Measurements from ENCODE around the gene SERPINE3.

Gene SERPINE3

GRCh38 chr13:51342706-51343105 lies 3.2 kb downstream of the SERPINE3 start:
- Histone ChIP-seq H3K27me3 (ENCODE audit: control insufficient read depth, insufficient read depth, low read length) (no peaks in the 10 kb centered on the region), H3K4me1 (ENCODE audit: control insufficient read depth, insufficient read depth, low read length) (peaks cover 9% of the 10 kb centered on the region), H3K9me3 (ENCODE audit: control insufficient read depth, insufficient read depth, low read depth, low read length) (no peaks in the 10 kb centered on the region), H3K9ac (ENCODE audit: low read length) (no peak overlapping the region), H3K4me3 (ENCODE audit: low read depth, low read length) (no peak overlapping the region), H3K36me3 (ENCODE audit: control insufficient read depth, insufficient read depth, low read length) (no peaks in the 10 kb centered on the region), H3K27ac (ENCODE audit: low read depth, low read length) (no peak overlapping the region)

GRCh38 chr13:51343475-51343874 lies 4.0 kb downstream of the SERPINE3 start:
- Histone ChIP-seq H3K27ac (ENCODE audit: low read depth, low read length) (no peak overlapping the region), H3K27me3 (ENCODE audit: control insufficient read depth, insufficient read depth, low read length) (no peaks in the 10 kb centered on the region), H3K36me3 (ENCODE audit: control insufficient read depth, insufficient read depth, low read length) (no peaks in the 10 kb centered on the region), H3K4me3 (ENCODE audit: low read depth, low read length) (no peak overlapping the region), H3K9ac (ENCODE audit: low read length) (no peak overlapping the region), H3K4me1 (ENCODE audit: control insufficient read depth, insufficient read depth, low read length) (peaks cover 9% of the 10 kb centered on the region), H3K9me3 (ENCODE audit: control insufficient read depth, insufficient read depth, low read depth, low read length) (no peaks in the 10 kb centered on the region)

DNA sequence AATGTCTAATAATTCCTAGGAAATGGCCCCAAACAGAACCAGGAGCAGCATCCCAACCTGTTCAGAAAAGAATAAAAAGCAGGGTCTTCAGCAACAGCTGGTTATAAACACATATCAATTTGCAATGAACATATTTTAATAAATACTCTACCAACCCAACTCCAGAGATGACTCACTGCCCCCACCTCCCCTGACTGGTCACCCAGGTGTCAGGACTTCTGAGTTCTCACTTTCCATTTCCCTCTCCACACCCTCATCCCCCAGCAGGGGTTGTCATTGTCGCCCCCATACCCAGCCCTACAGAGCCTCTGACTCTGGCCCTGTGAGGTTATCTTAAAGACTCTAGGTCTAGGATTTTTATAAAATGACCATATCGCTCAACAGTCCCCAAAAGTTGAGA lies 6.9 kb downstream of the SERPINE3 start:
- Histone ChIP-seq H3K27ac (ENCODE audit: low read depth, low read length) (no peak overlapping the region), H3K36me3 (ENCODE audit: control insufficient read depth, insufficient read depth, low read length) (no peaks in the 10 kb centered on the region), H3K9me3 (ENCODE audit: control insufficient read depth, insufficient read depth, low read depth, low read length) (no peaks in the 10 kb centered on the region), H3K4me1 (ENCODE audit: control insufficient read depth, insufficient read depth, low read length) (peaks cover 12% of the 10 kb centered on the region), H3K27me3 (ENCODE audit: control insufficient read depth, insufficient read depth, low read length) (no peaks in the 10 kb centered on the region), H3K4me3 (ENCODE audit: low read depth, low read length) (no peak overlapping the region), H3K9ac (ENCODE audit: low read length) (no peak overlapping the region)

GRCh38 chr13:51347099-51347498 lies 7.6 kb downstream of the SERPINE3 start:
- Histone ChIP-seq H3K9ac (ENCODE audit: low read length) (no peak overlapping the region), H3K9me3 (ENCODE audit: control insufficient read depth, insufficient read depth, low read depth, low read length) (no peaks in the 10 kb centered on the region), H3K36me3 (ENCODE audit: control insufficient read depth, insufficient read depth, low read length) (no peaks in the 10 kb centered on the region), H3K27me3 (ENCODE audit: control insufficient read depth, insufficient read depth, low read length) (no peaks in the 10 kb centered on the region), H3K4me3 (ENCODE audit: low read depth, low read length) (no peak overlapping the region), H3K27ac (ENCODE audit: low read depth, low read length) (no peak overlapping the region), H3K4me1 (ENCODE audit: control insufficient read depth, insufficient read depth, low read length) (peaks cover 12% of the 10 kb centered on the region)

- H3K9ac ChIP-seq (ENCODE audit: low read length), result no peak overlapping the region
- no peak overlapping the region for H3K4me3 ChIP-seq (ENCODE audit: low read depth, low read length)
- no peaks in the 10 kb centered on the region for H3K36me3 ChIP-seq (ENCODE audit: control insufficient read depth, insufficient read depth, low read length)
- no peaks in the 10 kb centered on the region for H3K9me3 ChIP-seq (ENCODE audit: control insufficient read depth, insufficient read depth, low read depth, low read length)
- H3K27me3 ChIP-seq (ENCODE audit: control insufficient read depth, insufficient read depth, low read length), result no peaks in the 10 kb centered on the region
- H3K27ac ChIP-seq (ENCODE audit: low read depth, low read length), result no peak overlapping the region
- H3K4me1 ChIP-seq (ENCODE audit: control insufficient read depth, insufficient read depth, low read length), result peaks cover 14% of the 10 kb centered on the region
These were observed 8.8 kb downstream of the SERPINE3 start for GRCh38 chr13:51348069-51348967.

DNA sequence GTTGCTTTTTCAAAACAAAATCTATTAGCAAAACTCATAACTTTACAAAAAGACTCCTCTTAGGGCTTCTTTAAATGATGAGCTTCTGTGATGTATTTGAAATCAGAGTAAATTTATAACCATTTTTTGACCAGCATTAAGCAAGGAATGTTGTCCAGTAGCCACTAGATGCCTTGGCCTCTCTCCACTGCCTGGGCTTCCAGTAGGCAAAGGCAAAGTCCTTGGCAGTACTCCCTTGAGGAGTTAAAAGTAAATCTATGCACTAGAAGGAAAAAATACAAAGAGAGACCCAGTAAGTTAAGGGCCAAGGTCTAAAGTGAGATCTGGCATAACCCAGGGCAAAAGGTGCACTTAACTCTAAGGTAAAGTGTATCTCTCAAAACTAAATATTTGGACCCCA lies 9.5 kb downstream of the SERPINE3 start:
- no peaks in the 10 kb centered on the region for H3K9me3 ChIP-seq (ENCODE audit: control insufficient read depth, insufficient read depth, low read depth, low read length)
- no peak overlapping the region for H3K9ac ChIP-seq (ENCODE audit: low read length)
- H3K27ac ChIP-seq (ENCODE audit: low read depth, low read length), result no peak overlapping the region
- no peak overlapping the region for H3K4me3 ChIP-seq (ENCODE audit: low read depth, low read length)
- peaks cover 16% of the 10 kb centered on the region for H3K4me1 ChIP-seq (ENCODE audit: control insufficient read depth, insufficient read depth, low read length)
- no peaks in the 10 kb centered on the region for H3K27me3 ChIP-seq (ENCODE audit: control insufficient read depth, insufficient read depth, low read length)
- no peaks in the 10 kb centered on the region for H3K36me3 ChIP-seq (ENCODE audit: control insufficient read depth, insufficient read depth, low read length)

DNA sequence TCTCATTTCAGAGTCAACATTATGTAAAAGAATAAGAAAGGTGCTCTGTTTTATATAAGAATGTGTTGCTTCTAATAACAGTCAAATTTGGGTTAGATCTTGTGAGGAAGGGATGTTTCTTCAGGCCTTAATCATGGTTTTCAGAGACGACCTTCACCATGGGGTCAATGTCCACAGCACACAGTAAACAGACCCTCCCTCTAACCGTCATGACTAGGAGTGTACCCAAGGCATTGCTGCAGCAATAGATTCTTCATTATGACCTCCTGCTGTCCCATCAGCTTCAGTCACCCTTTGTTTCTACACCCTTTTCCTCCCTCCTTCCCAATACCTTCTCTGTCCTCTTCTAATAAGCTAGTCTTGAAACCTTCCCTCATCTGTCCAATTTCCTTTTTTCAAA lies 15.7 kb downstream of the SERPINE3 start:
- no peak overlapping the region for H3K27ac ChIP-seq (ENCODE audit: low read depth, low read length)
- H3K9ac ChIP-seq (ENCODE audit: low read length), result no peak overlapping the region
- no peaks in the 10 kb centered on the region for H3K27me3 ChIP-seq (ENCODE audit: control insufficient read depth, insufficient read depth, low read length)
- no peak overlapping the region for H3K4me3 ChIP-seq (ENCODE audit: low read depth, low read length)
- H3K9me3 ChIP-seq (ENCODE audit: control insufficient read depth, insufficient read depth, low read depth, low read length), result no peaks in the 10 kb centered on the region
- peaks cover 4% of the 10 kb centered on the region; the same call in 1 of the 2 replicates for H3K4me1 ChIP-seq (ENCODE audit: control insufficient read depth, insufficient read depth, low read length)
- H3K36me3 ChIP-seq (ENCODE audit: control insufficient read depth, insufficient read depth, low read length), result no peaks in the 10 kb centered on the region

- H3K27ac ChIP-seq (ENCODE audit: low read depth, low read length), result no peak overlapping the region
- no peaks in the 10 kb centered on the region for H3K27me3 ChIP-seq (ENCODE audit: control insufficient read depth, insufficient read depth, low read length)
- peaks cover 5% of the 10 kb centered on the region for H3K36me3 ChIP-seq (ENCODE audit: control insufficient read depth, insufficient read depth, low read length)
These were observed 18.6 kb downstream of the SERPINE3 start for GRCh38 chr13:51357928-51358595.

GRCh38 chr13:51359352-51359751 lies 19.9 kb downstream of the SERPINE3 start:
- peaks cover 13% of the 10 kb centered on the region for H3K36me3 ChIP-seq (ENCODE audit: control insufficient read depth, insufficient read depth, low read length)
- H3K4me3 ChIP-seq (ENCODE audit: low read depth, low read length), result no peak overlapping the region
- no peaks in the 10 kb centered on the region for H3K4me1 ChIP-seq (ENCODE audit: control insufficient read depth, insufficient read depth, low read length)
- no peaks in the 10 kb centered on the region for H3K9me3 ChIP-seq (ENCODE audit: control insufficient read depth, insufficient read depth, low read depth, low read length)
- no peaks in the 10 kb centered on the region for H3K27me3 ChIP-seq (ENCODE audit: control insufficient read depth, insufficient read depth, low read length)
- H3K9ac ChIP-seq (ENCODE audit: low read length), result no peak overlapping the region
- H3K27ac ChIP-seq (ENCODE audit: low read depth, low read length), result no peak overlapping the region

More at GRCh38 chr13:51357928-51358595, 18.6 kb downstream of the SERPINE3 start:
- Histone ChIP-seq H3K4me3 (ENCODE audit: low read depth, low read length) (no peak overlapping the region), H3K4me1 (ENCODE audit: control insufficient read depth, insufficient read depth, low read length) (peaks cover 4% of the 10 kb centered on the region; the same call in 1 of the 2 replicates), H3K9ac (ENCODE audit: low read length) (no peak overlapping the region), H3K9me3 (ENCODE audit: control insufficient read depth, insufficient read depth, low read depth, low read length) (no peaks in the 10 kb centered on the region)

DNA sequence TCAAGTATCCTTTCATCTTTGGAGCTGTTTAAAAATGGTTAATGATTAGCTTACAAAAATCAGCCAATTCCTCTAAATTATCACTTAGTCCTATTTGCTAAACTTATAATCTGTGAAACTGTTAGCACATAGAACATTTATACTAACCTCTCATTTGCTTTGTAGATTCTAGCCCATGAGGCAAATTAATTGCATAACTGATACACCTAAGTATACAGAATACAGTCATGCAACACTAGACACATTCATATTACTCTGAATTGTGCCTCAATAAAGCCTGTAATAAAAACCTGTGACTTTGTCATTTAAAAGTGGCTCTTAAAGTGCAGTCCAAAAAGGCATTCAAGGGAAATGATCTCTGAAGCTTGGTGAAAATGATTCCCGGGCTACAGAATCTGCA lies 21.0 kb downstream of the SERPINE3 start:
- Histone ChIP-seq H3K9ac (ENCODE audit: low read length) (no peak overlapping the region), H3K36me3 (ENCODE audit: control insufficient read depth, insufficient read depth, low read length) (peaks cover 24% of the 10 kb centered on the region), H3K27me3 (ENCODE audit: control insufficient read depth, insufficient read depth, low read length) (no peaks in the 10 kb centered on the region), H3K9me3 (ENCODE audit: control insufficient read depth, insufficient read depth, low read depth, low read length) (no peaks in the 10 kb centered on the region), H3K27ac (ENCODE audit: low read depth, low read length) (no peak overlapping the region), H3K4me1 (ENCODE audit: control insufficient read depth, insufficient read depth, low read length) (no peaks in the 10 kb centered on the region), H3K4me3 (ENCODE audit: low read depth, low read length) (no peak overlapping the region)

DNA sequence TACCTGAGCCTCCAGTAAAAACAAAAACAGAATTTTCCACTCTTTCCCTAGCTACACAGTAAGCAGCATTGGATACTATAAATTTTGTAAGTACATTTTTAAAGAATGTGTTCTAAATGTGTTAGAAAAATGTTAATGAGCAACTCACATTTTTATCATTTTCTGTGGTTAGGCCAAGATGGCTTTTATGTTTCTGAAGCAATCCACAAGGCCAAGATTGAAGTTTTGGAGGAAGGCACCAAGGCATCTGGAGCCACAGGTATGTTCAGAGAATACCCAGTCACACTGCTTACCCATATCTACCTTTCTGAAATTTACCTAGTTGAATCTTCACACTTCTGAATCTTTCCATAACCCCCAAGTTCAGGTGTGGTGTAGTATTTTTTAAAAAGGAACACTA lies 21.6 kb downstream of the SERPINE3 start:
- no peak overlapping the region for H3K9ac ChIP-seq (ENCODE audit: low read length)
- no peak overlapping the region for H3K27ac ChIP-seq (ENCODE audit: low read depth, low read length)
- H3K27me3 ChIP-seq (ENCODE audit: control insufficient read depth, insufficient read depth, low read length), result no peaks in the 10 kb centered on the region
- no peaks in the 10 kb centered on the region for H3K9me3 ChIP-seq (ENCODE audit: control insufficient read depth, insufficient read depth, low read depth, low read length)
- H3K4me1 ChIP-seq (ENCODE audit: control insufficient read depth, insufficient read depth, low read length), result no peaks in the 10 kb centered on the region
- no peak overlapping the region for H3K4me3 ChIP-seq (ENCODE audit: low read depth, low read length)
- H3K36me3 ChIP-seq (ENCODE audit: control insufficient read depth, insufficient read depth, low read length), result peaks cover 30% of the 10 kb centered on the region

All from HUES6 (cell line).